ENCODE measurements around the gene ANGPTL8. TPM values are rescaled to one million over a fixed set of nuclear protein-coding genes. Genes with fewer than 3 reads are reported as not detected.
A peak's percentile ranks its signal among the peaks of the same experiment; 100 is the strongest.

Gene ANGPTL8
- total RNA-seq, 1 experiment from 2014 or later: not detected

- ChIA-PET POLR2A (no interaction called here), CTCF (no interaction called here)
- intact Hi-C loops (cut with micrococcal nuclease; ENCODE audit: unreplicated experiment): loop anchor here (5.0 kb wide), 1 partner anchor 65 kb away; no protein-coding TSS in a partner anchor
- Histone ChIP-seq H3K4me1 (ENCODE audit: control insufficient read depth, insufficient read depth, low read length) (peaks cover 19% of the 10 kb centered on the region), H3K9me3 (ENCODE audit: control insufficient read depth, insufficient read depth, low read depth, low read length) (no peaks in the 10 kb centered on the region), H3K36me3 (ENCODE audit: control insufficient read depth, insufficient read depth, low read length) (no peaks in the 10 kb centered on the region), H3K27me3 (ENCODE audit: control insufficient read depth, insufficient read depth, low read length) (no peaks in the 10 kb centered on the region), H3K27ac (ENCODE audit: low read length) (peak overlapping the region; percentile 66), H3K4me3 (ENCODE audit: low read depth in 2 of 2, low read length in 2 of 2) (no peak overlapping the region)
- ATAC-seq (no peak), DNase-seq (ENCODE audit: low read depth, low spot score) (no peak)
- no TSS peak for BruUV-seq (replicated peaks)
- TF ChIP-seq TCF7L2 (IDR thresholded peaks at IDR 0.05; ENCODE audit: low read depth, low read length) (no peak), CTCF (IDR thresholded peaks at IDR 0.05) (no peak), POLR2AphosphoS5 (IDR thresholded peaks at IDR 0.05; ENCODE audit: low read depth, low read length) (no peak), SIN3A (IDR thresholded peaks at IDR 0.05; ENCODE audit: borderline replicate concordance, insufficient read depth, low read depth, low read length) (no peak)
- TF ChIP-seq, protein P1, sequence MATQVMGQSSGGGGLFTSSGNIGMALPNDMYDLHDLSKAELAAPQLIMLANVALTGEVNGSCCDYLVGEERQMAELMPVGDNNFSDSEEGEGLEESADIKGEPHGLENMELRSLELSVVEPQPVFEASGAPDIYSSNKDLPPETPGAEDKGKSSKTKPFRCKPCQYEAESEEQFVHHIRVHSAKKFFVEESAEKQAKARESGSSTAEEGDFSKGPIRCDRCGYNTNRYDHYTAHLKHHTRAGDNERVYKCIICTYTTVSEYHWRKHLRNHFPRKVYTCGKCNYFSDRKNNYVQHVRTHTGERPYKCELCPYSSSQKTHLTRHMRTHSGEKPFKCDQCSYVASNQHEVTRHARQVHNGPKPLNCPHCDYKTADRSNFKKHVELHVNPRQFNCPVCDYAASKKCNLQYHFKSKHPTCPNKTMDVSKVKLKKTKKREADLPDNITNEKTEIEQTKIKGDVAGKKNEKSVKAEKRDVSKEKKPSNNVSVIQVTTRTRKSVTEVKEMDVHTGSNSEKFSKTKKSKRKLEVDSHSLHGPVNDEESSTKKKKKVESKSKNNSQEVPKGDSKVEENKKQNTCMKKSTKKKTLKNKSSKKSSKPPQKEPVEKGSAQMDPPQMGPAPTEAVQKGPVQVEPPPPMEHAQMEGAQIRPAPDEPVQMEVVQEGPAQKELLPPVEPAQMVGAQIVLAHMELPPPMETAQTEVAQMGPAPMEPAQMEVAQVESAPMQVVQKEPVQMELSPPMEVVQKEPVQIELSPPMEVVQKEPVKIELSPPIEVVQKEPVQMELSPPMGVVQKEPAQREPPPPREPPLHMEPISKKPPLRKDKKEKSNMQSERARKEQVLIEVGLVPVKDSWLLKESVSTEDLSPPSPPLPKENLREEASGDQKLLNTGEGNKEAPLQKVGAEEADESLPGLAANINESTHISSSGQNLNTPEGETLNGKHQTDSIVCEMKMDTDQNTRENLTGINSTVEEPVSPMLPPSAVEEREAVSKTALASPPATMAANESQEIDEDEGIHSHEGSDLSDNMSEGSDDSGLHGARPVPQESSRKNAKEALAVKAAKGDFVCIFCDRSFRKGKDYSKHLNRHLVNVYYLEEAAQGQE (IDR thresholded peaks at IDR 0.05; ENCODE audit: insufficient read depth in 1 of 2, low read depth in 2 of 2, low read length in 1 of 2): no peak
- in situ Hi-C loops (cut with HindIII; ENCODE audit: low pct_unique_long_range_greater_than_20kb, low sequenced_read_pairs): no loop called here
These were observed 36.8 kb upstream of the ANGPTL8 start for GRCh38 chr19:11202488-11203193.

DNA sequence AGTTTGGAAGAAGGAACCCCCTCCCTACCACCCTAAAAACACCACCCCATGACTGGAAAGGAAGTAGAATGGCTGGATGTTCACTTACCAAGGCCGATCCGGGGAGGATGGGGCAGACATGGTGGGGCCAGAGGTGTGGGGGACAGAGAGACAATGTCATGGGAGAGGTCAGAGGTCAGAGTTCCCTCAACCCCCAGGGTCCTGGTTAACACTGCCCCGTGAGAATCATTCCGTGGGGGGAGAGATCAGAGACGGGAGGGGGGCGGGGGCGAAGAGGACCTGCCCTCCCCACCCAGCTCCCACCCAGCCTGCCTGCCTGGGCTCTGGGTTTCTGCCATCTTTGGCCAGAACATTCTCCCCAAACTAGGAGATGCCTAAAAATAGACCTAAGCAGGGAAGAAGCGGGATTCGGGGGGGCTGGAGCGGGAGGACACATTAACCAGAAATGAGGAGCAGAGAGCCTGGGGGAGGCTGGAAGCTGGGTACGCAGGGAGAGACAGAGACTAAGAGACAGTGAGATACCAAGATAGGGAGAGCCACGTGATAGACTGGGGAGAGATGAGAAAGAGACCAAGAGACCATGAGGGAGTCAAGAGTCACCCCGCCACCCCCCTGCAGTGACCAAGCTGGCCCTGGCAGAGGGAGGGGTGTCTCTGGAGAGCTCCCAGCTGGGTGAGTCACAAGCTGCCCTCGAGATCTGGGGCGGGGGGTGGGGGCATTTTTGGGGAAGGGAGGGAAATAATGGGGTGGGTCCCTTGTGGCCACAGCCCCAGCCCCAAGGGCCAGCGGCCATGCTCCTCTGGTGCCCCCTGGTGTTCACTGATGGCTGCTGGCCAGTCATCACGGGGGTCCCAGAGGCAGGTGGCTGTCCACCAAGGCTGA lies 36.0 kb upstream of the ANGPTL8 start:
- intact Hi-C loops (cut with micrococcal nuclease; ENCODE audit: unreplicated experiment): loop anchor here (5.0 kb wide), 1 partner anchor 66 kb away; no protein-coding TSS in a partner anchor
- peak; percentile 76 for ATAC-seq
- ChIA-PET CTCF (interaction anchor here (0.6 kb wide), 3 partner anchors 47 to 122 kb away, joined by 4 to 10 read pairs (median 5); no protein-coding TSS in a partner anchor), POLR2A (interaction anchor here (0.6 to 0.7 kb wide), 2 partner anchors 103 to 175 kb away, joined by 9 to 15 read pairs; no protein-coding TSS in a partner anchor)
- TF ChIP-seq, protein P1 (IDR thresholded peaks at IDR 0.05; ENCODE audit: insufficient read depth in 1 of 2, low read depth in 2 of 2, low read length in 1 of 2): no peak
- peak; percentile 85 for TF ChIP-seq CTCF (IDR thresholded peaks at IDR 0.05)
- TF ChIP-seq POLR2AphosphoS5 (IDR thresholded peaks at IDR 0.05; ENCODE audit: low read depth, low read length): no peak
- DNase-seq (ENCODE audit: low read depth, low spot score): no peak
- H3K27me3 ChIP-seq (ENCODE audit: control insufficient read depth, insufficient read depth, low read length): no peaks in the 10 kb centered on the region
- in situ Hi-C loops (cut with HindIII; ENCODE audit: low pct_unique_long_range_greater_than_20kb, low sequenced_read_pairs): no loop called here
- peaks cover 13% of the 10 kb centered on the region for H3K4me1 ChIP-seq (ENCODE audit: control insufficient read depth, insufficient read depth, low read length)
- no TSS peak for BruUV-seq (replicated peaks)
- no peaks in the 10 kb centered on the region for H3K36me3 ChIP-seq (ENCODE audit: control insufficient read depth, insufficient read depth, low read length)
- H3K9me3 ChIP-seq (ENCODE audit: control insufficient read depth, insufficient read depth, low read depth, low read length): no peaks in the 10 kb centered on the region
- no peak overlapping the region for H3K4me3 ChIP-seq (ENCODE audit: low read depth in 2 of 2, low read length in 2 of 2)
- H3K27ac ChIP-seq (ENCODE audit: low read length): peak overlapping the region; percentile 66

All from Panc1 (cell line).